NCI-H1105 treated with DMSO at 0.1 percent for 48 hours (cell line): ENCODE data around the gene ADH1C.
A peak's percentile ranks its signal among the peaks of the same experiment; 100 is the strongest.
"Not testable (repeated sequence)": the region's sequence is repeated elsewhere in the genome, so short reads cannot be mapped to it uniquely, and the experiment has no call there.

Experiments used
- DNase-seq: peaks from one replicate; lab custom pipeline; 2025; lab: John Stamatoyannopoulos, UW

Gene ADH1C

GRCh38 chr4:99352602-99353537 lies at the start of gene ADH1C:
Gene ADH1C, minus strand, starts transcription at chr4:99352746. Its CDS starts 71 bp downstream, at chr4:99352675.
- DNase-seq, result no peak

- no peak for DNase-seq
Measured at GRCh38 chr4:99400831-99401230, 48.3 kb upstream of the ADH1C start.

- no peak for DNase-seq
Measured at GRCh38 chr4:99399017-99399416, 46.5 kb upstream of the ADH1C start.

GRCh38 chr4:99395595-99396364 lies 43.2 kb upstream of the ADH1C start:
- DNase-seq, result no peak

- DNase-seq, result no peak
Measured at GRCh38 chr4:99394896-99395295, 42.4 kb upstream of the ADH1C start.

- DNase-seq, result no peak
Measured at GRCh38 chr4:99390055-99390454, 37.5 kb upstream of the ADH1C start.

GRCh38 chr4:99389606-99390005 lies 37.1 kb upstream of the ADH1C start:
- no peak for DNase-seq

- no peak for DNase-seq
Measured at GRCh38 chr4:99383833-99384392, 31.4 kb upstream of the ADH1C start.

- no peak for DNase-seq
Measured at GRCh38 chr4:99383399-99383798, 30.9 kb upstream of the ADH1C start.

GRCh38 chr4:99382745-99383360 lies 30.3 kb upstream of the ADH1C start:
- no peak for DNase-seq

GRCh38 chr4:99381588-99382175 lies 29.1 kb upstream of the ADH1C start:
- DNase-seq, result no peak

GRCh38 chr4:99379571-99379970 lies 27.0 kb upstream of the ADH1C start:
- no peak for DNase-seq

- DNase-seq, result no peak
Measured at GRCh38 chr4:99378876-99379275, 26.3 kb upstream of the ADH1C start.

- not testable (repeated sequence) for DNase-seq
Measured at GRCh38 chr4:99377341-99377740, 24.8 kb upstream of the ADH1C start.

- not testable (repeated sequence) for DNase-seq
Measured at GRCh38 chr4:99372464-99372863, 19.9 kb upstream of the ADH1C start.

GRCh38 chr4:99367817-99368216 lies 15.3 kb upstream of the ADH1C start:
- peak; percentile 2 for DNase-seq

GRCh38 chr4:99366491-99366890 lies 13.9 kb upstream of the ADH1C start:
- no peak for DNase-seq

- DNase-seq, result no peak
Measured at GRCh38 chr4:99362768-99363167, 10.2 kb upstream of the ADH1C start.

GRCh38 chr4:99361899-99362275 lies 9.3 kb upstream of the ADH1C start:
- no peak for DNase-seq

GRCh38 chr4:99361268-99361898 lies 8.8 kb upstream of the ADH1C start:
- no peak for DNase-seq

- no peak for DNase-seq
Measured at GRCh38 chr4:99359480-99360204, 7.1 kb upstream of the ADH1C start.
